Measurements from ENCODE around the gene FIGLA. TPM values are rescaled to one million over a fixed set of nuclear protein-coding genes. Genes with fewer than 3 reads are reported as not detected.

FIGLA gene
- total RNA-seq, 1 experiment from 2014 or later = not detected

DNA sequence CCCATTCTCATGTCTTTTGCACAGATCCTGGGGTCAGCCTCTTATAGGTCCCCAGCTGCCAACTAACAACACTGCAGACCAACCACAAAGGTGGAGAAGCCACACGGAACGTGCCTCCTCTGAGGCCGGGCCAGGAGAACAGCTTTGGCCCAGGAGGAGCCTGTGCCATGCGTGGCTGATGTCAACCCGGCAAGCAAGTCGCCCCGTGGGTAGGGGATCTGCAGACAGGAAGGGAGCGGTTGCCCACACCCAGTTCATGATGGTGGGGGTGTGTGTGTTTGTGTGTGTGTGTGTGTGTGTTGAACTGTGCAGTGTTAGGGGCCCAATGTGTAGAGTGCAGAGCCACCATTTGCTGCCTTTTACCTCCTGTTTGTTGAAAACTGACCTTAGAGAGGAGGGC is 32.4 kb upstream of the FIGLA start:
- ATAC-seq = no peak
- no peak overlapping the region for H3K4me3 ChIP-seq (replicated peaks in 1 of 2; ENCODE audit: low read depth in 1 of 2, low read length in 2 of 2)
- ChIA-PET POLR2A (no interaction called here), RAD21 (ENCODE audit: low non-redundant PET in 1 of 2, low total read pairs in 2 of 2, uncharacterized antibody in 2 of 2, unreplicated experiment in 2 of 2) (no interaction called here), CTCF (no interaction called here)
- H2AFZ ChIP-seq (ENCODE audit: low read depth, low read length, poor library complexity, severe bottlenecking) = no peak overlapping the region
- no peaks in the 10 kb centered on the region for H3K4me1 ChIP-seq (ENCODE audit: control insufficient read depth in 1 of 2, insufficient read depth in 2 of 2, low read length in 2 of 2)
- H3K36me3 ChIP-seq (ENCODE audit: control insufficient read depth in 1 of 2, insufficient read depth in 2 of 2, low read length in 2 of 2) = no peaks in the 10 kb centered on the region
- H3K27me3 ChIP-seq (ENCODE audit: insufficient read depth, low read length) = peaks cover 3% of the 10 kb centered on the region; the same call in 1 of the 2 replicates
- no peak for TF ChIP-seq EGR1 (IDR thresholded peaks at IDR 0.05; ENCODE audit: low read depth)
- TF ChIP-seq, protein P1, sequence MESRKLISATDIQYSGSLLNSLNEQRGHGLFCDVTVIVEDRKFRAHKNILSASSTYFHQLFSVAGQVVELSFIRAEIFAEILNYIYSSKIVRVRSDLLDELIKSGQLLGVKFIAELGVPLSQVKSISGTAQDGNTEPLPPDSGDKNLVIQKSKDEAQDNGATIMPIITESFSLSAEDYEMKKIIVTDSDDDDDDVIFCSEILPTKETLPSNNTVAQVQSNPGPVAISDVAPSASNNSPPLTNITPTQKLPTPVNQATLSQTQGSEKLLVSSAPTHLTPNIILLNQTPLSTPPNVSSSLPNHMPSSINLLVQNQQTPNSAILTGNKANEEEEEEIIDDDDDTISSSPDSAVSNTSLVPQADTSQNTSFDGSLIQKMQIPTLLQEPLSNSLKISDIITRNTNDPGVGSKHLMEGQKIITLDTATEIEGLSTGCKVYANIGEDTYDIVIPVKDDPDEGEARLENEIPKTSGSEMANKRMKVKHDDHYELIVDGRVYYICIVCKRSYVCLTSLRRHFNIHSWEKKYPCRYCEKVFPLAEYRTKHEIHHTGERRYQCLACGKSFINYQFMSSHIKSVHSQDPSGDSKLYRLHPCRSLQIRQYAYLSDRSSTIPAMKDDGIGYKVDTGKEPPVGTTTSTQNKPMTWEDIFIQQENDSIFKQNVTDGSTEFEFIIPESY (IDR thresholded peaks at IDR 0.05; ENCODE audit: extremely low read depth, insufficient replicate concordance, low read length) = no peak
- TF ChIP-seq, protein P2, sequence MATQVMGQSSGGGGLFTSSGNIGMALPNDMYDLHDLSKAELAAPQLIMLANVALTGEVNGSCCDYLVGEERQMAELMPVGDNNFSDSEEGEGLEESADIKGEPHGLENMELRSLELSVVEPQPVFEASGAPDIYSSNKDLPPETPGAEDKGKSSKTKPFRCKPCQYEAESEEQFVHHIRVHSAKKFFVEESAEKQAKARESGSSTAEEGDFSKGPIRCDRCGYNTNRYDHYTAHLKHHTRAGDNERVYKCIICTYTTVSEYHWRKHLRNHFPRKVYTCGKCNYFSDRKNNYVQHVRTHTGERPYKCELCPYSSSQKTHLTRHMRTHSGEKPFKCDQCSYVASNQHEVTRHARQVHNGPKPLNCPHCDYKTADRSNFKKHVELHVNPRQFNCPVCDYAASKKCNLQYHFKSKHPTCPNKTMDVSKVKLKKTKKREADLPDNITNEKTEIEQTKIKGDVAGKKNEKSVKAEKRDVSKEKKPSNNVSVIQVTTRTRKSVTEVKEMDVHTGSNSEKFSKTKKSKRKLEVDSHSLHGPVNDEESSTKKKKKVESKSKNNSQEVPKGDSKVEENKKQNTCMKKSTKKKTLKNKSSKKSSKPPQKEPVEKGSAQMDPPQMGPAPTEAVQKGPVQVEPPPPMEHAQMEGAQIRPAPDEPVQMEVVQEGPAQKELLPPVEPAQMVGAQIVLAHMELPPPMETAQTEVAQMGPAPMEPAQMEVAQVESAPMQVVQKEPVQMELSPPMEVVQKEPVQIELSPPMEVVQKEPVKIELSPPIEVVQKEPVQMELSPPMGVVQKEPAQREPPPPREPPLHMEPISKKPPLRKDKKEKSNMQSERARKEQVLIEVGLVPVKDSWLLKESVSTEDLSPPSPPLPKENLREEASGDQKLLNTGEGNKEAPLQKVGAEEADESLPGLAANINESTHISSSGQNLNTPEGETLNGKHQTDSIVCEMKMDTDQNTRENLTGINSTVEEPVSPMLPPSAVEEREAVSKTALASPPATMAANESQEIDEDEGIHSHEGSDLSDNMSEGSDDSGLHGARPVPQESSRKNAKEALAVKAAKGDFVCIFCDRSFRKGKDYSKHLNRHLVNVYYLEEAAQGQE (IDR thresholded peaks at IDR 0.05; ENCODE audit: low read depth) = no peak
- TF ChIP-seq ELF1 (IDR thresholded peaks at IDR 0.05; ENCODE audit: borderline replicate concordance, low read depth) = no peak
- TF ChIP-seq, protein P3, sequence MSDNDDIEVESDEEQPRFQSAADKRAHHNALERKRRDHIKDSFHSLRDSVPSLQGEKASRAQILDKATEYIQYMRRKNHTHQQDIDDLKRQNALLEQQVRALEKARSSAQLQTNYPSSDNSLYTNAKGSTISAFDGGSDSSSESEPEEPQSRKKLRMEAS (IDR thresholded peaks at IDR 0.05) = no peak
- no peak for TF ChIP-seq POLR2A (IDR thresholded peaks at IDR 0.05; ENCODE audit: borderline replicate concordance, extremely low read depth, insufficient read depth, insufficient read length)
- no peak for TF ChIP-seq SP1 (IDR thresholded peaks at IDR 0.05; ENCODE audit: low read depth)
- TF ChIP-seq SRF (IDR thresholded peaks at IDR 0.05; ENCODE audit: low read depth) = no peak
- no peak for TF ChIP-seq EZH2 (IDR thresholded peaks at IDR 0.05)
- TF ChIP-seq FOSL1 (IDR thresholded peaks at IDR 0.05; ENCODE audit: low read depth) = no peak
- no peak for TF ChIP-seq ZNF274 (IDR thresholded peaks at IDR 0.05; ENCODE audit: low read depth, low read length)
- TF ChIP-seq TCF7L2 (IDR thresholded peaks at IDR 0.05; ENCODE audit: borderline replicate concordance, extremely low read depth, insufficient read depth, insufficient read length) = no peak
- no peak for TF ChIP-seq CEBPB (IDR thresholded peaks at IDR 0.05; ENCODE audit: low read depth)
- no peak for TF ChIP-seq ZFX (IDR thresholded peaks at IDR 0.05)
- no peak for TF ChIP-seq CBX3 (IDR thresholded peaks at IDR 0.05; ENCODE audit: low read depth)
- TF ChIP-seq POLR2AphosphoS5 (IDR thresholded peaks at IDR 0.05; ENCODE audit: low read depth, low read length) = no peak
- TF ChIP-seq, protein P4, sequence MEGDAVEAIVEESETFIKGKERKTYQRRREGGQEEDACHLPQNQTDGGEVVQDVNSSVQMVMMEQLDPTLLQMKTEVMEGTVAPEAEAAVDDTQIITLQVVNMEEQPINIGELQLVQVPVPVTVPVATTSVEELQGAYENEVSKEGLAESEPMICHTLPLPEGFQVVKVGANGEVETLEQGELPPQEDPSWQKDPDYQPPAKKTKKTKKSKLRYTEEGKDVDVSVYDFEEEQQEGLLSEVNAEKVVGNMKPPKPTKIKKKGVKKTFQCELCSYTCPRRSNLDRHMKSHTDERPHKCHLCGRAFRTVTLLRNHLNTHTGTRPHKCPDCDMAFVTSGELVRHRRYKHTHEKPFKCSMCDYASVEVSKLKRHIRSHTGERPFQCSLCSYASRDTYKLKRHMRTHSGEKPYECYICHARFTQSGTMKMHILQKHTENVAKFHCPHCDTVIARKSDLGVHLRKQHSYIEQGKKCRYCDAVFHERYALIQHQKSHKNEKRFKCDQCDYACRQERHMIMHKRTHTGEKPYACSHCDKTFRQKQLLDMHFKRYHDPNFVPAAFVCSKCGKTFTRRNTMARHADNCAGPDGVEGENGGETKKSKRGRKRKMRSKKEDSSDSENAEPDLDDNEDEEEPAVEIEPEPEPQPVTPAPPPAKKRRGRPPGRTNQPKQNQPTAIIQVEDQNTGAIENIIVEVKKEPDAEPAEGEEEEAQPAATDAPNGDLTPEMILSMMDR (IDR thresholded peaks at IDR 0.05 in 2 of 3, conservative IDR thresholded peaks at IDR 0.05 in 1 of 3; ENCODE audit: borderline replicate concordance in 1 of 3, insufficient read depth in 1 of 3, low read depth in 2 of 3, low read length in 2 of 3) = no peak
- no peak for TF ChIP-seq YY1 (IDR thresholded peaks at IDR 0.05; ENCODE audit: extremely low read depth, insufficient replicate concordance, low read depth, low read length)
- no peak overlapping the region for H3K9ac ChIP-seq (ENCODE audit: low read length)
- no peaks in the 10 kb centered on the region for H3K79me2 ChIP-seq (ENCODE audit: insufficient read depth, low read length)
- no peaks in the 10 kb centered on the region for H3K9me3 ChIP-seq (ENCODE audit: control insufficient read depth in 1 of 2, insufficient read depth in 1 of 2, low read depth in 1 of 2, low read length in 2 of 2)
- no TSS peak for BruUV-seq (replicated peaks)
- H4K20me1 ChIP-seq (ENCODE audit: insufficient read depth) = no peaks in the 10 kb centered on the region
- H3K27ac ChIP-seq (ENCODE audit: low read depth, low read length) = no peak overlapping the region
- no peaks in the 10 kb centered on the region for H3K9me2 ChIP-seq (ENCODE audit: insufficient read depth)
- H3K4me2 ChIP-seq (ENCODE audit: low read length) = no peak overlapping the region
- intact Hi-C loops (cut with micrococcal nuclease) = no loop called here
- DNase-seq (ENCODE audit: low read depth, low spot score) = no peak
